IMR-90 (cell line): ENCODE measurements around the gene AOPEP. TPM values are rescaled to one million over a fixed set of nuclear protein-coding genes. Genes with fewer than 3 reads are reported as not detected.

Experiments used
- ATAC-seq: fragments of 200-7000 bp; cut with Tn5 transposase; 2 replicates; pipeline ENCODE4 v1.9.1; 2020; ENCODE audit warnings: low read depth, mild to moderate bottlenecking, moderate library complexity
- BruUV-seq: library from RNA; stranded (reverse); fragments of 400-500 nt; replicated peaks from 2 replicates; lab custom pipeline; 2021; lab: Mats Ljungman, UMichigan
- CTCF ChIA-PET: fragments of 300-600 bp; formaldehyde crosslinking; extraction: SDS; loops from one replicate; lab custom pipeline; 2021; ENCODE audit warnings: antibody characterized with exemption; lab: Yijun Ruan, JAX
- POLR2A ChIA-PET: fragments of 300-600 bp; sonication (Branson Sonifier 250); formaldehyde crosslinking; loops from one replicate; lab custom pipeline; 2022; ENCODE audit warnings: antibody characterized with exemption; ENCODE audit not compliant: unreplicated experiment; lab: Charles Lee
- DNase-seq: peaks from one replicate; pipeline ENCODE4 v3.0.0; 2013
- H2AFZ ChIP-seq: replicated peaks from 2 replicates; pipeline ENCODE3; 2013; ENCODE audit warnings: low read length, mild to moderate bottlenecking; ENCODE audit not compliant: poor library complexity
- H2AK5ac ChIP-seq: 2 replicates; pipeline ENCODE4 v1.6.1; 2013; ENCODE audit warnings: low read depth, low read length, inconsistent platforms
- H2AK9ac ChIP-seq: replicated peaks from 2 replicates; pipeline ENCODE3; 2013; ENCODE audit warnings: mild to moderate bottlenecking, low read depth, low read length, moderate library complexity; ENCODE audit not compliant: poor library complexity
- H2BK120ac ChIP-seq: 2 replicates; pipeline ENCODE4 v1.6.1; 2013; ENCODE audit warnings: low read depth, low read length, inconsistent platforms
- H2BK15ac ChIP-seq: 3 replicates; pipeline ENCODE4 v1.6.1; 2013; ENCODE audit warnings: low read depth, low read length, inconsistent platforms
- H2BK20ac ChIP-seq: 2 replicates; pipeline ENCODE4 v1.6.1; 2013; ENCODE audit warnings: low read depth, mild to moderate bottlenecking, inconsistent platforms, low read length, moderate library complexity
- H2BK5ac ChIP-seq: 2 replicates; pipeline ENCODE4 v1.6.1; 2013; ENCODE audit warnings: mild to moderate bottlenecking, low read depth, low read length, inconsistent platforms; ENCODE audit not compliant: poor library complexity, severe bottlenecking
- H3K14ac ChIP-seq: replicated peaks from 2 replicates; pipeline ENCODE4 v1.6.1; 2013; ENCODE audit warnings: low read depth, low read length, inconsistent platforms
- H3K18ac ChIP-seq: 2 replicates; pipeline ENCODE4 v1.6.1; 2013; ENCODE audit warnings: low read depth, low read length, control low read depth
- H3K23ac ChIP-seq: 2 replicates; pipeline ENCODE4 v1.6.1; 2013; ENCODE audit warnings: low read depth, low read length, inconsistent platforms
- H3K27ac ChIP-seq: 2 replicates; pipeline ENCODE4 v1.5.1; 2013; ENCODE audit warnings: mild to moderate bottlenecking, control low read depth, low read length; ENCODE audit not compliant: insufficient read depth
- H3K27me3 ChIP-seq: 2 replicates; pipeline ENCODE4 v1.6.1; 2013; ENCODE audit warnings: low read length; ENCODE audit not compliant: control insufficient read depth, insufficient read depth
- H3K36me3 ChIP-seq: 2 replicates; pipeline ENCODE4 v1.6.1; 2013; ENCODE audit warnings: low read length, mixed read lengths; ENCODE audit not compliant: control insufficient read depth, insufficient read depth
- H3K4ac ChIP-seq: 2 replicates; pipeline ENCODE4 v1.6.1; 2013; ENCODE audit warnings: low read depth, low read length, inconsistent platforms
- H3K4me1 ChIP-seq: 2 replicates; pipeline ENCODE4 v1.6.1; 2013; ENCODE audit warnings: low read length, mixed read lengths; ENCODE audit not compliant: control insufficient read depth, insufficient read depth
- H3K4me2 ChIP-seq: 2 replicates; pipeline ENCODE4 v1.6.1; 2013; ENCODE audit warnings: low read depth, mild to moderate bottlenecking, control low read depth, low read length, moderate library complexity
- H3K4me3 ChIP-seq: 2 replicates; pipeline ENCODE4 v1.5.1; 2013; ENCODE audit warnings: low read depth, mild to moderate bottlenecking, control low read depth, low read length, moderate library complexity; ENCODE audit not compliant: insufficient read depth
- H3K56ac ChIP-seq: 2 replicates; pipeline ENCODE4 v1.6.1; 2013; ENCODE audit warnings: low read length, inconsistent platforms; ENCODE audit not compliant: insufficient read depth; ENCODE audit errors: extremely low read depth
- H3K79me1 ChIP-seq, 2 experiments: 2 replicates each; pipeline ENCODE4 v1.6.1; 2013; ENCODE audit warnings: low read length in 2 of 2, inconsistent platforms in 1 of 2, low read depth in 1 of 2
- H3K9ac ChIP-seq: 2 replicates; pipeline ENCODE4 v1.6.1; 2013; ENCODE audit warnings: low read depth, low read length, control low read depth
- H3K9me1 ChIP-seq: 2 replicates; pipeline ENCODE4 v1.6.1; 2013; ENCODE audit warnings: low read length, inconsistent platforms; ENCODE audit not compliant: insufficient read depth
- H3K9me3 ChIP-seq: 2 replicates; pipeline ENCODE4 v1.6.1; 2013; ENCODE audit warnings: low read length; ENCODE audit not compliant: control insufficient read depth, insufficient read depth
- H4K20me1 ChIP-seq: 2 replicates; pipeline ENCODE4 v1.6.1; 2013; ENCODE audit warnings: low read length, inconsistent platforms; ENCODE audit not compliant: insufficient read depth
- H4K5ac ChIP-seq: 2 replicates; pipeline ENCODE4 v1.6.1; 2013; ENCODE audit warnings: mild to moderate bottlenecking, low read depth, low read length, control low read depth
- H4K8ac ChIP-seq, 2 experiments: 2 replicates each; pipeline ENCODE4 v1.6.1; 2013; ENCODE audit warnings: low read depth in 2 of 2, low read length in 2 of 2, control low read depth in 1 of 2, inconsistent platforms in 1 of 2
- H4K91ac ChIP-seq: 2 replicates; pipeline ENCODE4 v1.6.1; 2013; ENCODE audit warnings: low read depth, low read length, inconsistent platforms; ENCODE audit not compliant: insufficient read depth
- FOS ChIP-seq: fragments of 150-350 bp; IDR thresholded peaks from 2 replicates; pipeline ENCODE4 v1.6.1; 2016; ENCODE audit warnings: low read depth, low read length
- MAZ ChIP-seq: IDR thresholded peaks from 2 replicates; pipeline ENCODE4 v1.6.1; 2012; ENCODE audit warnings: low read depth, mild to moderate bottlenecking, low read length, improper control_type of control experiment, moderate library complexity, borderline replicate concordance
- NFE2L2 ChIP-seq: fragments of 150-350 bp; IDR thresholded peaks from 2 replicates; pipeline ENCODE4 v1.6.1; 2016; ENCODE audit warnings: low read depth, mild to moderate bottlenecking, low read length
- whole genome bisulfite sequencing, 2 experiments: methylation state at CpG; one replicate each; pipeline versions ENCODE4 v1.1.5 to v1.1.7; 2013; ENCODE audit warnings: missing lambda C conversion rate in 2 of 2; ENCODE audit not compliant: insufficient read length in 1 of 2; ENCODE audit errors: extremely low coverage in 2 of 2; 5-methylcytosine and 5-hydroxymethylcytosine counted together
- dilution Hi-C: fragments of 300-500 bp; cut with HindIII; formaldehyde crosslinking; loops from one replicate; pipeline ENCODE4 v1.14.3; 2018; ENCODE audit warnings: low sequenced_read_pairs; ENCODE audit not compliant: unreplicated experiment
- in situ Hi-C: fragments of 300-500 bp; cut with MboI; formaldehyde crosslinking; loops from 3 replicates; pipeline ENCODE4 v1.14.3; 2019; ENCODE audit warnings: low sequenced_read_pairs, inconsistent platforms, mixed read lengths
- intact Hi-C: fragments of 100-400 bp; cut with micrococcal nuclease; formaldehyde crosslinking; loops from 2 replicates; pipeline ENCODE4 v1.10.0; 2022
- polyA plus RNA-seq, 3 experiments: library from polyadenylated mRNA; depleted of rRNA; stranded (reverse); fragments of >200 nt; gene quantifications; 2 replicates each; pipeline ENCODE4 v1.2.3, GENCODE V29; 2012; ENCODE audit warnings: low replicate concordance in 1 of 3
- total RNA-seq: library from RNA; depleted of rRNA; stranded (reverse); fragments of >200 nt; gene quantifications from 2 replicates; pipeline ENCODE4 v1.2.3, GENCODE V29; 2012

AOPEP gene
- total and polyA plus RNA-seq, 2 of the 4 experiments (the other 2 are of a cell fraction), result 34.9 to 38.7 TPM

- ChIA-PET CTCF (interaction anchor here (1.1 kb wide), 1 partner anchor 9 kb away, joined by 3 read pairs; no protein-coding TSS in a partner anchor), POLR2A (no interaction called here)
- no peak overlapping the region for H2AK5ac ChIP-seq
- H2BK5ac ChIP-seq, result peak overlapping the region; percentile 35
- no peak overlapping the region for H3K18ac ChIP-seq
- intact Hi-C loops, result no loop called here
- no peaks in the 10 kb centered on the region for H3K27me3 ChIP-seq
- no peak overlapping the region for H3K4me3 ChIP-seq
- in situ Hi-C loops, result no loop called here
- peaks cover 5% of the 10 kb centered on the region for H3K4me1 ChIP-seq
- TF ChIP-seq FOS (peak; percentile 50; the same call in 1 of the 2 replicates), NFE2L2 (peak; percentile 64; the same call in 1 of the 2 replicates), MAZ (no peak)
- no CpG with 5 or more reads among the region's 4 CpGs for WGBS, 2 experiments
- no peak overlapping the region for H3K4ac ChIP-seq
- H3K14ac ChIP-seq, result no peak overlapping the region
- H3K9me1 ChIP-seq, result peaks cover 9% of the 10 kb centered on the region; the same call in 1 of the 2 replicates
- H3K56ac ChIP-seq, result no peak overlapping the region
- H2BK120ac ChIP-seq, result no peak overlapping the region
- no peak overlapping the region for H2BK15ac ChIP-seq
- H4K8ac ChIP-seq, result no peak overlapping the region; a peak in 1 of 4 replicates
- no peaks in the 10 kb centered on the region for H4K20me1 ChIP-seq
- H3K9me3 ChIP-seq, result no peaks in the 10 kb centered on the region
- H3K9ac ChIP-seq, result no peak overlapping the region
- no peak overlapping the region for H2AFZ ChIP-seq
- no peak overlapping the region for H4K91ac ChIP-seq
- H4K5ac ChIP-seq, result no peak overlapping the region
- no peak overlapping the region for H2BK20ac ChIP-seq
- H3K4me2 ChIP-seq, result no peak overlapping the region
- H3K27ac ChIP-seq, result peak overlapping the region; percentile 58; the same call in 1 of the 2 replicates
- ATAC-seq (peak; percentile 95), DNase-seq (peak; percentile 62)
- H2AK9ac ChIP-seq, result no peak overlapping the region
- H3K23ac ChIP-seq, result no peak overlapping the region
- peaks cover 8% of the 10 kb centered on the region; the same call in 1 of the 2 replicates for H3K36me3 ChIP-seq
- dilution Hi-C loops, result no loop called here
- BruUV-seq, result no TSS peak
- H3K79me1 ChIP-seq, result peaks cover 10 to 22% of the 10 kb centered on the region in 2 experiments; a peak in 3 of 4 replicates
Observed at GRCh38 chr9:94757158-94757557, 30.7 kb downstream of the AOPEP start.
